Activated CD8-positive, alpha-beta T cell treated with anti-CD3 and anti-CD28 coated beads for 36 hours (primary cell): ENCODE results near the gene MYO18A. TPM values are rescaled to one million over a fixed set of nuclear protein-coding genes. Genes with fewer than 3 reads are reported as not detected.

Experiments
- ATAC-seq: fragments of 200-7000 bp; cut with Tn5 transposase; one replicate; pipeline ENCODE4 v1.10.0; 2021; ENCODE audit warnings: mild to moderate bottlenecking, moderate library complexity
- CTCF ChIA-PET: fragments of 350-600 bp; sonication (Branson Sonifier 250); formaldehyde crosslinking; loops from one replicate; lab custom pipeline; 2021; ENCODE audit warnings: antibody characterized with exemption; lab: Charles Lee
- POLR2A ChIA-PET: fragments of 350-600 bp; sonication (Branson Sonifier 250); formaldehyde crosslinking; loops from one replicate; lab custom pipeline; 2021; ENCODE audit warnings: antibody characterized with exemption; lab: Charles Lee
- DNase-seq: peaks from one replicate; pipeline ENCODE4 v3.0.0-alpha.2; 2020
- H3K27ac Mint-ChIP-seq: one replicate; pipeline ENCODE4 v1.8.0; 2021; ENCODE audit warnings: mild to moderate bottlenecking, mixed read lengths
- H3K27me3 Mint-ChIP-seq: one replicate; pipeline ENCODE4 v1.8.0; 2021; ENCODE audit warnings: mixed read lengths
- H3K36me3 Mint-ChIP-seq: one replicate; pipeline ENCODE4 v1.8.0; 2021; ENCODE audit warnings: low read depth, mixed read lengths
- H3K4me1 Mint-ChIP-seq: one replicate; pipeline ENCODE4 v1.8.0; 2021; ENCODE audit warnings: low read depth, mixed read lengths
- H3K4me3 Mint-ChIP-seq: one replicate; pipeline ENCODE4 v1.8.0; 2021; ENCODE audit warnings: mild to moderate bottlenecking, moderate library complexity, mixed read lengths
- H3K9me3 Mint-ChIP-seq: one replicate; pipeline ENCODE4 v1.8.0; 2021; ENCODE audit warnings: mixed read lengths
- CTCF ChIP-seq: fragments of 200-600 bp; IDR thresholded peaks from one replicate; pipeline ENCODE4 v1.8.0; 2022; ENCODE audit warnings: antibody characterized with exemption, mild to moderate bottlenecking
- intact Hi-C: fragments of 100-400 bp; cut with micrococcal nuclease; formaldehyde crosslinking; loops from one replicate; pipeline ENCODE4 v1.10.0; 2022
- total RNA-seq, 2 experiments: library from RNA; stranded (reverse); gene quantifications; one replicate each; pipeline ENCODE4 v1.2.3, GENCODE V29; 2021

The MYO18A gene
- total RNA-seq, 2 experiments from 2014 or later: 27.5 to 29.4 TPM

DNA sequence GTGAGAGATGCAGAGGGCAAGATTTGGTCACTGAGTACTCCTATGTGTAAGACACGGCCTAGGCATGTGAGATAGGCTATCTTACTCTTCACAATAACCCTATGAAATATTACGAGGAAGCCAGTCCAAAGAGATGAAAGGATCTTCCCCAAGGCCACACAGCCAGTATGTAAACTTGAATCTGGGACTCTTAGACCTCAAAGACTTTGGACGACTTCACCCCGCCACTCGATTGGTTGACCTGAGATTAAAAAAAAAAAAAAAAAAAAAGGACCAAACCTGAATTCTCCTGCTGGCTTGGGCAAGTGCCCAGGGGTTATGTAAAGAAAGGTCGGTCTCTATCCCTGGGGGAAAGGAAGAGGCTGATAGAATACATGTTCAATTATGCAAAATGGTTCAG, 104.1 kb downstream of the MYO18A start:
- POLR2A ChIA-PET: no interaction called here
- Mint-ChIP-seq H3K36me3 (peaks cover 2% of the 10 kb centered on the region), H3K27ac (no peak overlapping the region), H3K27me3 (no peaks in the 10 kb centered on the region), H3K9me3 (no peaks in the 10 kb centered on the region), H3K4me3 (no peak overlapping the region), H3K4me1 (no peaks in the 10 kb centered on the region)
- no peak for TF ChIP-seq CTCF
- DNase-seq (no peak), ATAC-seq (no peak)
- CTCF ChIA-PET: interaction anchor here (3.0 to 3.2 kb wide), 2 partner anchors 40 to 111 kb away, joined by 12 to 18 read pairs; no protein-coding TSS in a partner anchor
- intact Hi-C loops: no loop called here

GRCh38 chr17:29074488-29074887, 105.7 kb downstream of the MYO18A start:
- no peaks in the 10 kb centered on the region for H3K36me3 Mint-ChIP-seq
- H3K27me3 Mint-ChIP-seq: no peaks in the 10 kb centered on the region
- DNase-seq: no peak
- no peak for TF ChIP-seq CTCF
- no peaks in the 10 kb centered on the region for H3K9me3 Mint-ChIP-seq
- no peak overlapping the region for H3K27ac Mint-ChIP-seq
- ChIA-PET CTCF (interaction anchor here (3.2 kb wide), 1 partner anchor 109 kb away, joined by 18 read pairs; no protein-coding TSS in a partner anchor), POLR2A (no interaction called here)
- no peak overlapping the region for H3K4me3 Mint-ChIP-seq
- H3K4me1 Mint-ChIP-seq: no peaks in the 10 kb centered on the region
- ATAC-seq: no peak
- intact Hi-C loops: no loop called here

GRCh38 chr17:29073520-29073919, 106.7 kb downstream of the MYO18A start:
- Mint-ChIP-seq H3K36me3 (no peaks in the 10 kb centered on the region), H3K9me3 (no peaks in the 10 kb centered on the region), H3K27ac (no peak overlapping the region), H3K27me3 (no peaks in the 10 kb centered on the region), H3K4me3 (no peak overlapping the region), H3K4me1 (no peaks in the 10 kb centered on the region)
- no peak for TF ChIP-seq CTCF
- intact Hi-C loops: no loop called here
- ChIA-PET POLR2A (no interaction called here), CTCF (no interaction called here)
- ATAC-seq (no peak), DNase-seq (no peak)

- no peaks in the 10 kb centered on the region for H3K36me3 Mint-ChIP-seq
- no peak for TF ChIP-seq CTCF
- ChIA-PET CTCF (interaction anchor here (0.9 to 1.3 kb wide), 2 partner anchors 108 to 426 kb away, joined by 3 to 4 read pairs; no protein-coding TSS in a partner anchor), POLR2A (no interaction called here)
- H3K4me1 Mint-ChIP-seq: no peaks in the 10 kb centered on the region
- H3K9me3 Mint-ChIP-seq: no peaks in the 10 kb centered on the region
- no peaks in the 10 kb centered on the region for H3K27me3 Mint-ChIP-seq
- DNase-seq: no peak
- no peak overlapping the region for H3K4me3 Mint-ChIP-seq
- no peak overlapping the region for H3K27ac Mint-ChIP-seq
- intact Hi-C loops: no loop called here
- no peak for ATAC-seq
These were observed 107.2 kb downstream of the MYO18A start for GRCh38 chr17:29073045-29073444.

DNA sequence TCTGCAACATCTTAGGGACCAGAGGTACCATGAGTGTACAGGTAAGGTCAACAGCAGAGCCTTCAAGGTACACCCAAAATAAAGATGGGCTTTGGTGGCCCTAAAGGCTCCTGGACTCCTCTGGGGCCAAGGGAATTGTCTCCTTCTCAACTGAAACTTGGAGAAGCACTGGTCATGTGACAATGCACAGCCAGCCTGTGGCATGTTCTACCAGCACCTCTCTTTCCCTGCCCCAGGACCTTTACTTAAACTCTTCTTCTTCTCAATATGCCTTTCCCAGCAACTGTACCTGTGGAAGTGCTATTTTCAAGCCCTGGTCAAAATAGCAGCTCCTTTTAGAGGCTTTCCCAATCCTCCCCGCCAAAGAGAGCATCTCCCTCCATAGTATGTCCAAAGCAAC, 108.9 kb downstream of the MYO18A start:
- no peak for TF ChIP-seq CTCF
- POLR2A ChIA-PET: no interaction called here
- Mint-ChIP-seq H3K27me3 (no peaks in the 10 kb centered on the region), H3K27ac (no peak overlapping the region), H3K4me1 (no peaks in the 10 kb centered on the region), H3K4me3 (no peak overlapping the region), H3K9me3 (no peaks in the 10 kb centered on the region), H3K36me3 (no peaks in the 10 kb centered on the region)
- CTCF ChIA-PET: no interaction called here
- intact Hi-C loops: no loop called here
- DNase-seq (no peak), ATAC-seq (no peak)
